GM23338 (cell line): ENCODE data around the gene LMNA. TPM values are rescaled to one million over a fixed set of nuclear protein-coding genes. Genes with fewer than 3 reads are reported as not detected.

Experiments used
- ATAC-seq: fragments of 200-7000 bp; cut with Tn5 transposase; 3 replicates; pipeline ENCODE4 v1.9.1; 2020
- DNase-seq: peaks from one replicate; pipeline ENCODE4 v3.0.0-alpha.2; 2015; ENCODE audit warnings: low spot score
- H2AFZ ChIP-seq: fragments of 200-600 bp; sonication (generic); 2 replicates; pipeline ENCODE4 v1.8.0; 2016; ENCODE audit warnings: antibody characterized with exemption, mild to moderate bottlenecking, moderate library complexity
- H3F3A ChIP-seq: fragments of 200-600 bp; sonication (generic); replicated peaks from 2 replicates; pipeline ENCODE4 v1.8.0; 2017; ENCODE audit warnings: antibody characterized with exemption, mixed run types, low read depth
- H3K27ac ChIP-seq: fragments of 200-600 bp; sonication (generic); 2 replicates; pipeline ENCODE4 v1.6.1; 2016; ENCODE audit warnings: low read depth
- H3K27me3 ChIP-seq: fragments of 200-600 bp; sonication (generic); 2 replicates; pipeline ENCODE4 v1.8.0; 2016; ENCODE audit warnings: mild to moderate bottlenecking, mixed run types, moderate library complexity; ENCODE audit not compliant: insufficient read depth
- H3K36me3 ChIP-seq: fragments of 200-600 bp; sonication (generic); 2 replicates; pipeline ENCODE4 v1.8.0; 2016; ENCODE audit warnings: mild to moderate bottlenecking; ENCODE audit not compliant: insufficient read depth
- H3K4me1 ChIP-seq: fragments of 200-600 bp; sonication (generic); 2 replicates; pipeline ENCODE4 v1.8.0; 2016; ENCODE audit warnings: mild to moderate bottlenecking, moderate library complexity; ENCODE audit not compliant: insufficient read depth
- H3K4me2 ChIP-seq: fragments of 200-600 bp; sonication (generic); 2 replicates; pipeline ENCODE4 v1.7.1; 2017; ENCODE audit warnings: mixed run types
- H3K4me3 ChIP-seq: fragments of 200-600 bp; sonication (generic); 2 replicates; pipeline ENCODE4 v1.6.1; 2016; ENCODE audit warnings: mixed run types
- H3K79me2 ChIP-seq: fragments of 200-600 bp; sonication (generic); replicated peaks from 2 replicates; pipeline ENCODE4 v1.8.0; 2017; ENCODE audit warnings: mild to moderate bottlenecking; ENCODE audit not compliant: insufficient read depth
- H3K9me2 ChIP-seq: fragments of 200-600 bp; sonication (generic); 2 replicates; pipeline ENCODE4 v1.8.0; 2017; ENCODE audit not compliant: insufficient read depth
- H4K20me1 ChIP-seq: fragments of 200-600 bp; sonication (generic); replicated peaks from 2 replicates; pipeline ENCODE4 v1.8.0; 2017; ENCODE audit warnings: mild to moderate bottlenecking; ENCODE audit not compliant: insufficient read depth
- H3K27ac Mint-ChIP-seq: 2 replicates; pipeline ENCODE4 v1.8.0; 2020; ENCODE audit warnings: inconsistent platforms, mild to moderate bottlenecking, moderate library complexity, mixed read lengths
- H3K27me3 Mint-ChIP-seq: 3 replicates; pipeline ENCODE4 v1.8.0; 2022; ENCODE audit warnings: low read depth, mild to moderate bottlenecking, moderate library complexity, mixed read lengths, inconsistent platforms; ENCODE audit not compliant: insufficient read depth, poor library complexity
- H3K36me3 Mint-ChIP-seq: 3 replicates; pipeline ENCODE4 v1.8.0; 2021; ENCODE audit warnings: low read depth, mild to moderate bottlenecking, inconsistent platforms, moderate library complexity, mixed read lengths
- H3K4me1 Mint-ChIP-seq: 3 replicates; pipeline ENCODE4 v1.8.0; 2020; ENCODE audit warnings: mild to moderate bottlenecking, inconsistent platforms, mixed read lengths
- H3K4me3 Mint-ChIP-seq: 3 replicates; pipeline ENCODE4 v1.8.0; 2021; ENCODE audit warnings: moderate library complexity, mild to moderate bottlenecking, inconsistent platforms, mixed read lengths
- H3K9me3 Mint-ChIP-seq: 3 replicates; pipeline ENCODE4 v1.8.0; 2020; ENCODE audit warnings: moderate library complexity, mild to moderate bottlenecking, inconsistent platforms, mixed read lengths
- CREB1 ChIP-seq: fragments of 250-450 bp; sonication (Bioruptor Pico); IDR thresholded peaks from 2 replicates; pipeline ENCODE4 v1.5.0; 2020; ENCODE audit warnings: low read depth, mild to moderate bottlenecking, moderate library complexity
- CTCF ChIP-seq, 2 experiments: fragments of 200-600 bp in 1 of 2; sonication (generic) in 1 of 2; conservative IDR thresholded peaks; 2 replicates each; pipeline versions ENCODE4 v1.5.1 to v1.6.1; 2016 to 2017; ENCODE audit warnings: antibody characterized with exemption in 2 of 2, low read depth in 2 of 2, mild to moderate bottlenecking in 2 of 2, moderate library complexity in 1 of 2
- ETS1 ChIP-seq: IDR thresholded peaks from 2 replicates; pipeline ENCODE4 v1.6.1; 2016; ENCODE audit warnings: antibody characterized with exemption
- EZH2 ChIP-seq: fragments of 200-600 bp; sonication (generic); IDR thresholded peaks from one replicate; pipeline ENCODE4 v1.8.0; 2017; ENCODE audit warnings: antibody characterized with exemption, mild to moderate bottlenecking, low read depth; ENCODE audit not compliant: unreplicated experiment
- EZH2phosphoT487 ChIP-seq: fragments of 200-600 bp; sonication (generic); IDR thresholded peaks from one replicate; pipeline ENCODE4 v1.8.1; 2018; ENCODE audit warnings: antibody characterized with exemption; ENCODE audit not compliant: unreplicated experiment
- JUNB ChIP-seq: IDR thresholded peaks from one replicate; pipeline ENCODE4 v1.6.1; 2016; ENCODE audit warnings: antibody characterized with exemption; ENCODE audit not compliant: unreplicated experiment
- NANOG ChIP-seq: IDR thresholded peaks from 2 replicates; pipeline ENCODE4 v1.6.1; 2016; ENCODE audit warnings: antibody characterized with exemption, borderline replicate concordance
- POLR2AphosphoS5 ChIP-seq: IDR thresholded peaks from 2 replicates; pipeline ENCODE4 v1.6.1; 2016; ENCODE audit warnings: antibody characterized with exemption, low read depth
- REST ChIP-seq: IDR thresholded peaks from one replicate; pipeline ENCODE4 v1.6.1; 2018; ENCODE audit warnings: antibody characterized with exemption; ENCODE audit not compliant: unreplicated experiment
- STAT1 ChIP-seq: IDR thresholded peaks from one replicate; pipeline ENCODE4 v1.6.1; 2016; ENCODE audit warnings: antibody characterized with exemption; ENCODE audit not compliant: unreplicated experiment
- ZNF114 ChIP-seq: fragments of 250-450 bp; sonication (Bioruptor Pico); IDR thresholded peaks from 2 replicates; pipeline ENCODE4 v1.5.0; 2020; ENCODE audit warnings: mild to moderate bottlenecking, moderate library complexity
- ZNF331 ChIP-seq: fragments of 250-450 bp; sonication (Bioruptor Pico); IDR thresholded peaks from 2 replicates; pipeline ENCODE4 v1.5.0; 2020; ENCODE audit warnings: low read depth, mild to moderate bottlenecking, moderate library complexity
- ZNF462 ChIP-seq: fragments of 250-450 bp; sonication (Bioruptor Pico); IDR thresholded peaks from 2 replicates; pipeline ENCODE4 v1.5.0; 2020; ENCODE audit warnings: mild to moderate bottlenecking, moderate library complexity
- polyA plus RNA-seq: library from polyadenylated mRNA; unstranded; fragments of >200 nt; fragmentation: Nextera tagmentation; extraction: Ambion mirVana; gene quantifications from 2 replicates; pipeline ENCODE4 v1.2.1, GENCODE V29; 2016
- total RNA-seq: library from RNA; depleted of rRNA; stranded (reverse); fragments of >200 nt; shearing (Covaris generic); gene quantifications from 2 replicates; pipeline ENCODE4 v1.2.3, GENCODE V29; 2014

LMNA gene
- total and polyA plus RNA-seq, 2 experiments from 2014 or later: 35.5 to 56.3 TPM

GRCh38 chr1:156069490-156070455 lies 44.7 kb upstream of the LMNA start:
- no peaks in the 10 kb centered on the region; the same call in 2 of the 3 replicates for H3K9me3 Mint-ChIP-seq
- H3K27me3 Mint-ChIP-seq: peaks cover 17% of the 10 kb centered on the region
- Histone ChIP-seq H4K20me1 (peaks cover 6% of the 10 kb centered on the region), H2AFZ (no peak overlapping the region), H3K9me2 (no peaks in the 10 kb centered on the region), H3K79me2 (peaks cover under 1% of the 10 kb centered on the region; the same call in 1 of the 2 replicates), H3K27me3 (no peaks in the 10 kb centered on the region), H3K4me1 (peaks cover 44% of the 10 kb centered on the region), H3F3A (peaks cover 25% of the 10 kb centered on the region), H3K36me3 (no peaks in the 10 kb centered on the region), H3K4me3 (no peak overlapping the region), H3K27ac (no peak overlapping the region), H3K4me2 (no peak overlapping the region)
- peak overlapping the region; percentile 40 for H3K27ac Mint-ChIP-seq
- peaks cover 57% of the 10 kb centered on the region for H3K4me1 Mint-ChIP-seq
- peaks cover 48% of the 10 kb centered on the region for H3K36me3 Mint-ChIP-seq
- ATAC-seq (no peak), DNase-seq (no peak)
- TF ChIP-seq STAT1 (no peak), EZH2 (no peak), REST (no peak), NANOG (no peak), ZNF462 (no peak), ZNF114 (no peak), POLR2AphosphoS5 (no peak), CTCF (conservative IDR thresholded peaks at IDR 0.05; ENCODE audit: low read depth in 2 of 2) (no peak), JUNB (no peak), CREB1 (no peak), ZNF331 (CRISPR knock-in tag) (no peak), ETS1 (no peak), EZH2phosphoT487 (no peak)
- no peak overlapping the region; the same call in 2 of the 3 replicates for H3K4me3 Mint-ChIP-seq
